IMR-90 (cell line): ENCODE results near the gene DGKH. TPM values are rescaled to one million over a fixed set of nuclear protein-coding genes. Genes with fewer than 3 reads are reported as not detected.

ENCODE experiments used
- ATAC-seq: fragments of 200-7000 bp; cut with Tn5 transposase; 2 replicates; pipeline ENCODE4 v1.9.1; 2020; ENCODE audit warnings: low read depth, mild to moderate bottlenecking, moderate library complexity
- BruUV-seq: library from RNA; stranded (reverse); fragments of 400-500 nt; replicated peaks from 2 replicates; lab custom pipeline; 2021; lab: Mats Ljungman, UMichigan
- CTCF ChIA-PET: fragments of 300-600 bp; formaldehyde crosslinking; extraction: SDS; loops from one replicate; lab custom pipeline; 2021; ENCODE audit warnings: antibody characterized with exemption; lab: Yijun Ruan, JAX
- POLR2A ChIA-PET: fragments of 300-600 bp; sonication (Branson Sonifier 250); formaldehyde crosslinking; loops from one replicate; lab custom pipeline; 2022; ENCODE audit warnings: antibody characterized with exemption; ENCODE audit not compliant: unreplicated experiment; lab: Charles Lee
- DNase-seq: peaks from one replicate; pipeline ENCODE4 v3.0.0; 2013
- H2AFZ ChIP-seq: replicated peaks from 2 replicates; pipeline ENCODE3; 2013; ENCODE audit warnings: low read length, mild to moderate bottlenecking; ENCODE audit not compliant: poor library complexity
- H2AK5ac ChIP-seq: 2 replicates; pipeline ENCODE4 v1.6.1; 2013; ENCODE audit warnings: low read depth, low read length, inconsistent platforms
- H2AK9ac ChIP-seq: replicated peaks from 2 replicates; pipeline ENCODE3; 2013; ENCODE audit warnings: mild to moderate bottlenecking, low read depth, low read length, moderate library complexity; ENCODE audit not compliant: poor library complexity
- H2BK120ac ChIP-seq: 2 replicates; pipeline ENCODE4 v1.6.1; 2013; ENCODE audit warnings: low read depth, low read length, inconsistent platforms
- H2BK15ac ChIP-seq: 3 replicates; pipeline ENCODE4 v1.6.1; 2013; ENCODE audit warnings: low read depth, low read length, inconsistent platforms
- H2BK20ac ChIP-seq: 2 replicates; pipeline ENCODE4 v1.6.1; 2013; ENCODE audit warnings: low read depth, mild to moderate bottlenecking, inconsistent platforms, low read length, moderate library complexity
- H2BK5ac ChIP-seq: 2 replicates; pipeline ENCODE4 v1.6.1; 2013; ENCODE audit warnings: mild to moderate bottlenecking, low read depth, low read length, inconsistent platforms; ENCODE audit not compliant: poor library complexity, severe bottlenecking
- H3K14ac ChIP-seq: replicated peaks from 2 replicates; pipeline ENCODE4 v1.6.1; 2013; ENCODE audit warnings: low read depth, low read length, inconsistent platforms
- H3K18ac ChIP-seq: 2 replicates; pipeline ENCODE4 v1.6.1; 2013; ENCODE audit warnings: low read depth, low read length, control low read depth
- H3K23ac ChIP-seq: 2 replicates; pipeline ENCODE4 v1.6.1; 2013; ENCODE audit warnings: low read depth, low read length, inconsistent platforms
- H3K27ac ChIP-seq: 2 replicates; pipeline ENCODE4 v1.5.1; 2013; ENCODE audit warnings: mild to moderate bottlenecking, control low read depth, low read length; ENCODE audit not compliant: insufficient read depth
- H3K27me3 ChIP-seq: 2 replicates; pipeline ENCODE4 v1.6.1; 2013; ENCODE audit warnings: low read length; ENCODE audit not compliant: control insufficient read depth, insufficient read depth
- H3K36me3 ChIP-seq: 2 replicates; pipeline ENCODE4 v1.6.1; 2013; ENCODE audit warnings: low read length, mixed read lengths; ENCODE audit not compliant: control insufficient read depth, insufficient read depth
- H3K4ac ChIP-seq: 2 replicates; pipeline ENCODE4 v1.6.1; 2013; ENCODE audit warnings: low read depth, low read length, inconsistent platforms
- H3K4me1 ChIP-seq: 2 replicates; pipeline ENCODE4 v1.6.1; 2013; ENCODE audit warnings: low read length, mixed read lengths; ENCODE audit not compliant: control insufficient read depth, insufficient read depth
- H3K4me2 ChIP-seq: 2 replicates; pipeline ENCODE4 v1.6.1; 2013; ENCODE audit warnings: low read depth, mild to moderate bottlenecking, control low read depth, low read length, moderate library complexity
- H3K4me3 ChIP-seq: 2 replicates; pipeline ENCODE4 v1.5.1; 2013; ENCODE audit warnings: low read depth, mild to moderate bottlenecking, control low read depth, low read length, moderate library complexity; ENCODE audit not compliant: insufficient read depth
- H3K56ac ChIP-seq: 2 replicates; pipeline ENCODE4 v1.6.1; 2013; ENCODE audit warnings: low read length, inconsistent platforms; ENCODE audit not compliant: insufficient read depth; ENCODE audit errors: extremely low read depth
- H3K79me1 ChIP-seq, 2 experiments: 2 replicates each; pipeline ENCODE4 v1.6.1; 2013; ENCODE audit warnings: low read length in 2 of 2, inconsistent platforms in 1 of 2, low read depth in 1 of 2
- H3K9ac ChIP-seq: 2 replicates; pipeline ENCODE4 v1.6.1; 2013; ENCODE audit warnings: low read depth, low read length, control low read depth
- H3K9me1 ChIP-seq: 2 replicates; pipeline ENCODE4 v1.6.1; 2013; ENCODE audit warnings: low read length, inconsistent platforms; ENCODE audit not compliant: insufficient read depth
- H3K9me3 ChIP-seq: 2 replicates; pipeline ENCODE4 v1.6.1; 2013; ENCODE audit warnings: low read length; ENCODE audit not compliant: control insufficient read depth, insufficient read depth
- H4K20me1 ChIP-seq: 2 replicates; pipeline ENCODE4 v1.6.1; 2013; ENCODE audit warnings: low read length, inconsistent platforms; ENCODE audit not compliant: insufficient read depth
- H4K5ac ChIP-seq: 2 replicates; pipeline ENCODE4 v1.6.1; 2013; ENCODE audit warnings: mild to moderate bottlenecking, low read depth, low read length, control low read depth
- H4K8ac ChIP-seq, 2 experiments: 2 replicates each; pipeline ENCODE4 v1.6.1; 2013; ENCODE audit warnings: low read depth in 2 of 2, low read length in 2 of 2, control low read depth in 1 of 2, inconsistent platforms in 1 of 2
- H4K91ac ChIP-seq: 2 replicates; pipeline ENCODE4 v1.6.1; 2013; ENCODE audit warnings: low read depth, low read length, inconsistent platforms; ENCODE audit not compliant: insufficient read depth
- MAZ ChIP-seq: IDR thresholded peaks from 2 replicates; pipeline ENCODE4 v1.6.1; 2012; ENCODE audit warnings: low read depth, mild to moderate bottlenecking, low read length, improper control_type of control experiment, moderate library complexity, borderline replicate concordance
- WGBS, 2 experiments: methylation state at CpG; one replicate each; pipeline versions ENCODE4 v1.1.5 to v1.1.7; 2013; ENCODE audit warnings: missing lambda C conversion rate in 2 of 2; ENCODE audit not compliant: insufficient read length in 1 of 2; ENCODE audit errors: extremely low coverage in 2 of 2; 5-methylcytosine and 5-hydroxymethylcytosine counted together
- dilution Hi-C: fragments of 300-500 bp; cut with HindIII; formaldehyde crosslinking; loops from one replicate; pipeline ENCODE4 v1.14.3; 2018; ENCODE audit warnings: low sequenced_read_pairs; ENCODE audit not compliant: unreplicated experiment
- in situ Hi-C: fragments of 300-500 bp; cut with MboI; formaldehyde crosslinking; loops from 3 replicates; pipeline ENCODE4 v1.14.3; 2019; ENCODE audit warnings: low sequenced_read_pairs, inconsistent platforms, mixed read lengths
- intact Hi-C: fragments of 100-400 bp; cut with micrococcal nuclease; formaldehyde crosslinking; loops from 2 replicates; pipeline ENCODE4 v1.10.0; 2022
- polyA plus RNA-seq, 3 experiments: library from polyadenylated mRNA; depleted of rRNA; stranded (reverse); fragments of >200 nt; gene quantifications; 2 replicates each; pipeline ENCODE4 v1.2.3, GENCODE V29; 2012; ENCODE audit warnings: low replicate concordance in 1 of 3
- total RNA-seq: library from RNA; depleted of rRNA; stranded (reverse); fragments of >200 nt; gene quantifications from 2 replicates; pipeline ENCODE4 v1.2.3, GENCODE V29; 2012

Gene DGKH
- total and polyA plus RNA-seq, 2 of the 4 experiments (the other 2 are of a cell fraction): 2.0 to 13.4 TPM

GRCh38 chr13:42108217-42108616, 59.8 kb downstream of the DGKH start:
- in situ Hi-C loops: loop anchor here (10.0 kb wide), 1 partner anchor 203 kb away; no protein-coding TSS in a partner anchor
- 80% methylated on average over 1 of the region's 4 CpGs; no CpG with 5 or more reads in 1 of the 2 experiments for WGBS, 2 experiments

More at GRCh38 chr13:42108217-42108616, 59.8 kb downstream of the DGKH start:
- ATAC-seq (no peak), DNase-seq (no peak)
- H3K4me1 ChIP-seq: peaks cover 2% of the 10 kb centered on the region; the same call in 1 of the 2 replicates
- no peak overlapping the region for H2BK20ac ChIP-seq
- no peak overlapping the region for H2BK120ac ChIP-seq
- no peak overlapping the region for H3K4me3 ChIP-seq
- BruUV-seq: no TSS peak
- POLR2A ChIA-PET: no interaction called here
- dilution Hi-C loops (no loop called here), intact Hi-C loops (loop anchor here (5.0 kb wide), 1 partner anchor 201 kb away; no protein-coding TSS in a partner anchor)
- CTCF ChIA-PET: interaction anchor here (1.0 kb wide), 1 partner anchor 696 kb away, joined by 3 read pairs; no protein-coding TSS in a partner anchor
- no peak overlapping the region for H3K9ac ChIP-seq
- H3K27ac ChIP-seq: no peak overlapping the region
- H2AK9ac ChIP-seq: no peak overlapping the region
- no peak overlapping the region for H4K8ac ChIP-seq
- H3K9me3 ChIP-seq: peaks cover 3% of the 10 kb centered on the region; the same call in 1 of the 2 replicates
- H3K9me1 ChIP-seq: peaks cover 5% of the 10 kb centered on the region
- H3K18ac ChIP-seq: no peak overlapping the region
- no peak overlapping the region for H4K5ac ChIP-seq
- no peaks in the 10 kb centered on the region for H3K27me3 ChIP-seq
- no peak overlapping the region for H2AK5ac ChIP-seq
- H2AFZ ChIP-seq: no peak overlapping the region
- H4K20me1 ChIP-seq: peaks cover 9% of the 10 kb centered on the region; the same call in 1 of the 2 replicates
- no peak overlapping the region for H3K14ac ChIP-seq
- TF ChIP-seq MAZ: no peak
- no peak overlapping the region for H3K4me2 ChIP-seq
- no peak overlapping the region for H4K91ac ChIP-seq
- peaks cover 17 to 36% of the 10 kb centered on the region in 2 experiments for H3K79me1 ChIP-seq
- H2BK5ac ChIP-seq: no peak overlapping the region
- no peak overlapping the region for H3K23ac ChIP-seq
- no peak overlapping the region for H2BK15ac ChIP-seq
- H3K36me3 ChIP-seq: no peaks in the 10 kb centered on the region
- H3K4ac ChIP-seq: no peak overlapping the region
- no peak overlapping the region for H3K56ac ChIP-seq
